Chondrocyte (in vitro differentiated cells): ENCODE measurements around the gene SPINK5. TPM values are rescaled to one million over a fixed set of nuclear protein-coding genes. Genes with fewer than 3 reads are reported as not detected.

ENCODE experiments used
- DNase-seq: peaks from one replicate; pipeline ENCODE4 v3.0.0; 2021; ENCODE audit warnings: mixed read lengths, low spot score
- H3K27ac Mint-ChIP-seq: one replicate; pipeline ENCODE4 v1.8.0; 2021; ENCODE audit warnings: mild to moderate bottlenecking, moderate library complexity, mixed read lengths; ENCODE audit not compliant: unreplicated experiment
- H3K27me3 Mint-ChIP-seq: 2 replicates; pipeline ENCODE4 v1.8.0; 2021; ENCODE audit warnings: low read depth, mixed read lengths
- H3K36me3 Mint-ChIP-seq: 2 replicates; pipeline ENCODE4 v1.8.0; 2021; ENCODE audit warnings: low read depth, mixed read lengths
- H3K4me1 Mint-ChIP-seq: 2 replicates; pipeline ENCODE4 v1.8.0; 2021; ENCODE audit warnings: low read depth, mild to moderate bottlenecking, mixed read lengths
- H3K4me3 Mint-ChIP-seq: one replicate; pipeline ENCODE4 v1.8.0; 2021; ENCODE audit warnings: mild to moderate bottlenecking, moderate library complexity, mixed read lengths; ENCODE audit not compliant: unreplicated experiment
- H3K9me3 Mint-ChIP-seq: 2 replicates; pipeline ENCODE4 v1.8.0; 2021; ENCODE audit warnings: low read depth, mixed read lengths
- CTCF ChIP-seq: fragments of 200-600 bp; sonication (generic); IDR thresholded peaks from 2 replicates; pipeline ENCODE4 v1.5.0; 2021; ENCODE audit warnings: antibody characterized with exemption, mild to moderate bottlenecking, moderate library complexity
- long read RNA-seq: library from polyadenylated mRNA; stranded (forward); transcript quantifications from one replicate; pipeline ENCODE4 v2.0.0, GENCODE V29; 2021
- total RNA-seq: library from RNA; stranded (reverse); gene quantifications from 3 replicates; pipeline ENCODE4 v1.2.1, GENCODE V29; 2021

SPINK5 gene, protein sequence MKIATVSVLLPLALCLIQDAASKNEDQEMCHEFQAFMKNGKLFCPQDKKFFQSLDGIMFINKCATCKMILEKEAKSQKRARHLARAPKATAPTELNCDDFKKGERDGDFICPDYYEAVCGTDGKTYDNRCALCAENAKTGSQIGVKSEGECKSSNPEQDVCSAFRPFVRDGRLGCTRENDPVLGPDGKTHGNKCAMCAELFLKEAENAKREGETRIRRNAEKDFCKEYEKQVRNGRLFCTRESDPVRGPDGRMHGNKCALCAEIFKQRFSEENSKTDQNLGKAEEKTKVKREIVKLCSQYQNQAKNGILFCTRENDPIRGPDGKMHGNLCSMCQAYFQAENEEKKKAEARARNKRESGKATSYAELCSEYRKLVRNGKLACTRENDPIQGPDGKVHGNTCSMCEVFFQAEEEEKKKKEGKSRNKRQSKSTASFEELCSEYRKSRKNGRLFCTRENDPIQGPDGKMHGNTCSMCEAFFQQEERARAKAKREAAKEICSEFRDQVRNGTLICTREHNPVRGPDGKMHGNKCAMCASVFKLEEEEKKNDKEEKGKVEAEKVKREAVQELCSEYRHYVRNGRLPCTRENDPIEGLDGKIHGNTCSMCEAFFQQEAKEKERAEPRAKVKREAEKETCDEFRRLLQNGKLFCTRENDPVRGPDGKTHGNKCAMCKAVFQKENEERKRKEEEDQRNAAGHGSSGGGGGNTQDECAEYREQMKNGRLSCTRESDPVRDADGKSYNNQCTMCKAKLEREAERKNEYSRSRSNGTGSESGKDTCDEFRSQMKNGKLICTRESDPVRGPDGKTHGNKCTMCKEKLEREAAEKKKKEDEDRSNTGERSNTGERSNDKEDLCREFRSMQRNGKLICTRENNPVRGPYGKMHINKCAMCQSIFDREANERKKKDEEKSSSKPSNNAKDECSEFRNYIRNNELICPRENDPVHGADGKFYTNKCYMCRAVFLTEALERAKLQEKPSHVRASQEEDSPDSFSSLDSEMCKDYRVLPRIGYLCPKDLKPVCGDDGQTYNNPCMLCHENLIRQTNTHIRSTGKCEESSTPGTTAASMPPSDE
- total RNA-seq = 2.0 to 3.2 TPM (median 2.4 TPM) in 3 replicates
- long read RNA-seq = 0 reads

DNA sequence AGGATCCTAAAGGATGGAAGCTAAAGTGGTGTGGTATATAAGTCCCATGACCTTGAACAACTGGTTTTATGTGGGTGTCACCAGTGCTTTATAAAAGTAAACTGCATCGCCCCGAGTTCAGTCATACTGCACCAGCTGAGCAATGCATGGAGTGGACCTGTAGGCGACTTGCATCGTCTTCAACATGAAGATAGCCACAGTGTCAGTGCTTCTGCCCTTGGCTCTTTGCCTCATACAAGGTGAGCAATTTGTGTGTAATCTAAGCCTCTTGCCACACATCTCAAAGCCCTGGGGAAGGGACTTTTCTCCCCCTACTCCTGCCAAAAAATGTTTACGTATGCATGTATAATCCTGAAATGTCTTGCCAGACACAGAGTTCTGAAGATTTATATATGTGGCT lies at the start of gene SPINK5:
Gene SPINK5 (plus strand): TSS at position 120 of the 400 bp plus-strand sequence. CDS start 65 bp downstream, at position 185.
- Mint-ChIP-seq H3K4me1 (no peaks in the 10 kb centered on the region), H3K9me3 (no peaks in the 10 kb centered on the region), H3K4me3 (no peak within 1 kb of the TSS), H3K36me3 (no peaks in the 10 kb centered on the region), H3K27me3 (no peaks in the 10 kb centered on the region), H3K27ac (no peak within 1 kb of the TSS)
- no peak for DNase-seq
- no peak for TF ChIP-seq CTCF

DNA sequence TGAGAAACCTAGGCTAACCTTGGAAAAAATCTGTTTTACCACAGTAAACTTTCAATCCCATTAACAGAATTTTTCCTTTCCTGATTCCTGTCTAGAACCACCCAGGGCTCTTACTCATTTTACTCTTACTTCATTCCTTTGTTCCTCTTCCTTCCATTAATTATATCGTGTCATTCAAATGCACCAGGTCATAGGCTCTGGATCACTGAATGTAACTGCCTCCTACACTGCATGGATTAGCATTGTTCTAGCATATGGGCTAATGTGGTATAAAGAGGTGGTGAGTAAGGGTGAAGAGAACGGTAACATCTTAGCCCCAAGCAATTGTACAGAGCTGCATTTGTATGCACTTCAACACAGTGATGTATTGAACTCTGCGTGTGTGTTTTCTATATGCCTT lies 49.5 kb upstream of the SPINK5 start:
- no peak for DNase-seq
- Mint-ChIP-seq H3K4me3 (no peak overlapping the region), H3K27me3 (no peaks in the 10 kb centered on the region), H3K36me3 (no peaks in the 10 kb centered on the region), H3K4me1 (peaks cover 8% of the 10 kb centered on the region), H3K27ac (no peak overlapping the region), H3K9me3 (no peaks in the 10 kb centered on the region)
- no peak for TF ChIP-seq CTCF

- Mint-ChIP-seq H3K4me1 (no peaks in the 10 kb centered on the region), H3K27me3 (no peaks in the 10 kb centered on the region), H3K36me3 (peaks cover 4% of the 10 kb centered on the region), H3K4me3 (no peak overlapping the region), H3K27ac (no peak overlapping the region), H3K9me3 (peaks cover 4% of the 10 kb centered on the region)
- TF ChIP-seq CTCF = no peak
- DNase-seq = no peak
These were observed 43.4 kb upstream of the SPINK5 start for GRCh38 chr5:148020257-148020988.

DNA sequence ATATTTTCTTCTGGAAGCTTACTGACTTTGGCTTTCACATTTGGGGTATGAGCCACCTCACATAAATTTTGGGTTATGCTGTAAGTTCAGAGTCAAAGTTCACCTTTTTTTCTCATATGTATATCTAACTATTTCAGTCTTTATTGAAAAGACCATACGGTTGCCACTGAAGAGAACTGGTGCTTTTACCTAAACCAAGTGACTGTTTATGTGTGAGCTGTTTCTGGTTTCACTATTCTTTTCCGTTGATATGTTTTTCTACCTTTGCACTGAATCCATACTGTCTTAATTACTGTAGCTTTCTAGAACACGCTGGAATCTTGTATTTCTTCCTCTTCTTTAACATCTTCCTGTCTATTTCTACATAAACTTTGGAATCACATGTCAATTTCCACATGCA lies 36.3 kb upstream of the SPINK5 start:
- Mint-ChIP-seq H3K4me3 (no peak overlapping the region), H3K9me3 (peaks cover 3% of the 10 kb centered on the region), H3K27ac (no peak overlapping the region), H3K27me3 (no peaks in the 10 kb centered on the region), H3K36me3 (no peaks in the 10 kb centered on the region), H3K4me1 (peaks cover 6% of the 10 kb centered on the region)
- no peak for TF ChIP-seq CTCF
- no peak for DNase-seq
